NCI-H2227 (cell line): ENCODE results near the gene PHACTR4.
"Not testable (repeated sequence)": the region's sequence is repeated elsewhere in the genome, so short reads cannot be mapped to it uniquely, and the experiment has no call there.

Source experiments
- DNase-seq: peaks from one replicate; lab custom pipeline; 2025; ENCODE audit not compliant: unreplicated experiment; lab: John Stamatoyannopoulos, UW

The PHACTR4 gene

DNA sequence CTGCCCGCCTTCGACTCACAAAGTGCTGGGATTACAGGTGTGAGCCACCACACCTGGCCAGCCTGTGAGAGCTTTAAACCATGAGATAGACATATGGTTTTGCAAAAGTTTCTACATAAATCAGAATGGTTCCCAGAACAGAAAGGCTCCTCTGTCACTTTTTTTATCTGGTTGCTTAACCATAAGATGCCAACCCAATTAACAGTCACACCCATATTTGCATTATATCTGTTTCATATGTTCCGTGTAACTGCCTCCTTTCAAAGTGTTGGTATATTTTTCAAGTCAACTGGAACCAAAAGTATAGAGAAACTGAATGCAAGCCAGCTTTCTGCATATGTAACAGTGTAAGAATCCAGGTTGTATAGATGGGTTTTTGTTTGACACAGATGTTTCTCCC lies 112.6 kb downstream of the PHACTR4 start:
- no peak for DNase-seq

DNA sequence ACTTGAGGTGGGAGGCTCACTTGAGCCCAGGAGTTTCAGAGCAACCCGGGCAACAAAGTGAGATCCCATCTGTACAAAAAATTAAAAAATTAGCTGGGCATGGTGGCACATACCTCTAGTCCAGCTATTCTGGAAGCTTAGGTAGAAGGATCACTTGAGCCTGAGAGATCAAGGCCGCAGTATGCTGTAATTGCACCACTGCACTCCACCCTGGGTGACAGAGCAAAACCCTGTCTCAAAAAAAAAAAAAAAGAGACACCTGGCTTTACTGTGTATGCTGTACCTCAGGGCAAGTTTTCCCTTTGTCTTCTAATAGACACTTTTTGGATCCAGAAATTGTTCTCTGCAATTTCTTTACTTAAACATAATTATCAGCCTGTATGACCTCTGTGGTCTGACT lies 113.2 kb downstream of the PHACTR4 start:
- peak; percentile 49 for DNase-seq

DNA sequence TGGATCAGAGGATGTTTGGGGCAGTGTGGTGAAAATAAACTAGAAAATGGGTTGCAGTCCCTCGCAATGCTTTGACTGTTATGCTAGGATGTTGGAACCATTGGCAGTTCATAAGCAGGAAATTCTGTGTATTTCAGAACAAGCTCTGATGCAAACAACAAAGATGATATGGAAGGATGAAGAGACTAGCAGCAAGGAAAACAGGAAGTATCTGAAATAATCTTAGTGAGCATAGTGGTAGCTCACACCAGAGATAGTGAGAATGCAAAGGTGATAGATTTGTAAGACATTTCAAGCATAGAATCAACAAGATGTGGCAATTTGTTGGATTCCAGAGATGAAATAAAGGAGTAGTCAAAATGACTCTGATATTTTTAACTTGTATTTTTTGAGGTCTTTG lies 125.2 kb downstream of the PHACTR4 start:
- DNase-seq = no peak

DNA sequence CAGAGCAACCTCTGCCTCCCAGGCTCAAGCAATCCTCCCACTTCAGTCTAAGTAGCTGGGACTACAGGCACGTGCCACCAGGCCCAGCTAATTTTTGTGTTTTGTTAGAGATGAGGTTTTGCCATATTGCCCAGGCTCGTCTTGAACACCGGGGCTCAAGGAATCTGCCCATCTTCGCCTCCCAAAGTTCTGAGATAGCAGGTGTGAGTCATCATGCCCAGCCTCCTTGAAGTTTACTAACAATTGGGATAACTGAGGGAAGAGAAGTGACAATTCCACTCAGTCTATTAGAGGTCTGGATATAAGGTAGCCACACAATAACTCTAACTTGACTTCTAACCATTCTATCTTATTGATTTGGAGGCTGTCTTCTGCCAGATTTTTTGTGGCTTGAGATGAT lies 130.0 kb downstream of the PHACTR4 start:
- DNase-seq = no peak

DNA sequence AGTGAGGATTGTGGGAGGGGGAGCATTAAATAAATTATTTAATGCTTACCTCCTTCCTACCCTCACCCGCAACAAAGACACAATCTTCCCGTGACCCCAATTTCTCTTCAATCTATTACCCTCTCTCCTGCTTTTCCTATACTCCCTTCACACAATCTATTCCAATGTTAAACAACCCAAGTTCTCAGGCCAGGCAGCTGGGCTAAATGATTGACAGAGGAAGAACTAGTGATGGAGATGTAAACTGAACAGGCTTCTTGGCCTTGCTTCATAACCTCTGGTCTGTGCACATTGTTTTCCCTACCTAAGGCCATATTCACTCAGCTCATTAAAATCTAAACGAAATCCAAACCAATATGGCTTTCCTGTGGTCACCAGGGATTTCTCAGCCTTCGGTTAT lies 132.4 kb downstream of the PHACTR4 start:
- DNase-seq = no peak

DNA sequence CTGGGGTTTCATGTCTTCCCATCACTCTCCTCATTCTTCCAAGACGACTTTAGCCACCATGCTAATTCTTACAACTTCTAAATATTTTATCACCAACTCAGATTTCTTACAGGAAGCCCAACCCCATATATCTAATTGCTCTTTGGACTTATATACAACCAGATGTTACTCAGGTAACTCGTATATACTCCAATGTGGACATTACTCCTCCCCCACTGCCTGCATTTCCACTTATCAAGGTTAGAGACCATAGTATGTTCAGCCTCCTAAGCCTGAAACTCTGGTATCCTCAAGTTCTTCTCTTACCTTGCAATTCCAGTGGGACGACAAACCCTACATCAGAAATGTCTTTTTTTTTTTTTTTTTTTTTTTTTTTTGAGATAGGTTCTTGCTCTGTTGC lies 133.6 kb downstream of the PHACTR4 start:
- no peak for DNase-seq

DNA sequence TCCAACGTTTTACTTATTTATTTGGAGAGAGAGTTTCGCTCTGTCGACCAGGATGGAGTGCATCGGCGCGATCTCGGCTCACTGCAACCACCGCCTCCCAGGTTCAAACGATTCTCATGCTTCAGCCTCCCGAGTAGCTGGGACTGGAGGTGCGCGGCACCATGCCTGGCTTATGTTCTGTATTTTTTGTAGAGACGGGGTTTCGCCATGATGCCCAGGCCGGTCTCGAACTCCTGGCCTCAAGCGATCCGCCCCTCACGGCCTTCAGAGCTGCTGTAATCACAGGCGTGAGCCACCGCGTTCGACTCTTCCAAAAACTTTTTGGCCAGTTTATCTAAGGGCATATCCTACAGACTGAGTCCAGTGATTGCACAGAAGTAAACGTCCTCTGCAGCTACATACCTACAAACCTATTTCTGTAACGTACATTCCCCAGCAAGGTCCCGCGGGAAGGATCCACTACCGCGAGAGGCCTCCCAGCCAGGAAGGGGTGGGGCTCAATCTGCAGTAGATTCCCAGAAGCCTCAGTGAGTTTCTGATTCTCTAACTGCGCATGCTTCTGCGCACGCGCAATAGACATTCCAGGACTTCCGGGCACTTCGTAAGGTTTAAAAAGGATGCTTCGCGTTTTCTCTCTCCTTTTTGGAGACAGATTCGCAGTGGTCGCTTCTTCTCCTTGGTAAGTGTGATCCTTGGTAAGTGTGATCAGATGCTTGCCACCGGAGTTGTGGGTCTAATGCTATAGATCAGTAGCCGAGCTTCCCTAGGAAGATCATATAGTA lies 136.1 kb downstream of the PHACTR4 start, which contains the start of gene RCC1:
Gene RCC1 (plus strand): TSS at position 638 of the 782 bp plus-strand sequence. CDS start 23,824 bp downstream, outside the sequence.
- peak; percentile 99 for DNase-seq

DNA sequence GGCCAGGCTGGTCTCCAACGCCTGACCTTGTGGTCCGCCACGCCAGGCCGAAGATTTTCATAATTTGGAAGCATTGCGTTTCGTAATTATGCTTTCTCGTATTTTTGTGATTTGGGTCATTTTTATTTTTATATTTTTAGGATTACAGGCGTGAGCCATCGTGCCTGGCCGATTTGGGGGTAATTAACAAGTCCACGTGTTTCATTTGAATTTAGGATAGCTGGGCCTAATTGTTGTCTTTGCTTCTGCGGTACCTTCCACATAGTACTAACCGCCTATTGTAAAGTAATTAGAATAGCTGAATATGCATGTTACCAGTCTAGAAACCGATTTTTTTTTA lies 137.3 kb downstream of the PHACTR4 start:
- no peak for DNase-seq

DNA sequence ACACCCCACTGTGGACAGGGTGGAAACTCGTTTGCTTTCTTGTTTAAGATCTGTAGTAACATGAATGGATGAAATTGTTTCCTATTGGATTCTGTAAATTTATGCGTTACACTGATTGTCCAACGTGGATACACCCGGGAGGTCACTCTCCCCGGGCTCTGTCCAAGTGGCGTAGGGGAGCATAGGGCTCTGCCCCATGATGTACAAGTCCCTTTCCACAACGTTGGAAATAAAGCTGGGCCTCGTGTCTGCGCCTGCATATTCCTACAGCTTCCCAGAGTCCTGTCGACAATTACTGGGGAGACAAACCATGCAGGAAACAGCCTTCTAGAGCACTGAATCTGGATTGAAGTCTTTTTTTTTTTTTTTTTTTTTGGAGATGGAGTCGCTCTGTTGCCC lies 137.7 kb downstream of the PHACTR4 start:
- no peak for DNase-seq

DNA sequence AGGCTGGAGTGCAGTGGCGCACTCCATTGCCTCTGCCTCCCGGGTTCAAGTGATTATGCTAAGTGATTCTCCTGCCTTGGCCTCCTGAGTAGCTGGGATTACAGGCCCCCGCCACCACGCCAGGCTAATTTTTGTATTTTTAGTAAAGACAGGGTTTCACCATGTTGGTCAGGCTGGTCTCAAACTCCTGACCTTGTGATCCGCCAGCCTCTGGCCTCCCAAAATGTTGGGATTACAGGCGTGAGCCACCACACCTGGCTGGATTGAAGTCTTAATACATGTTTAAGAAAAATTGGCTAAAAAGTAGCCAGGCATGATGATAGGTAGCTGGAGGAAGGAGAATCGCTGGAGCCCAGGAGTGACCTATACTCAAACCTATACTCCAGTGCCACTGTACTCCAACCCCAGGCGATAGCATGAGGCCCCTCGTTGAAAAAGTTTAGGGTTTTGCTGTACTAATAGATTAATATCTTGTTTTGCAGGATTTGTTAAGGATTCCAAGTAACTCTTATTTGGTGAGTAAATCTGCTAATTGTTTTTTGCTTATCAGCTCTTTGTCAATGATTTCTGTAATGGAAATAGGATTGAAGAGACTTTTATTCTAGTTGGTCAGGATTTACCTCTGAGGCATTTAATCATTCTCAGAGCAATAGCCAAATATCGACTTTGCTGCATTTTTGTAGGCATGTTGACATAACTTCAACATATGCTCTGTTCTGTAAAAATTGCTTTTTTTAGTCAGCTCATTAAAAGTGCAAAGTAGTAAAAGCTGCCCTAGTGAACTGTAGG lies 138.3 kb downstream of the PHACTR4 start:
- DNase-seq = no peak

DNA sequence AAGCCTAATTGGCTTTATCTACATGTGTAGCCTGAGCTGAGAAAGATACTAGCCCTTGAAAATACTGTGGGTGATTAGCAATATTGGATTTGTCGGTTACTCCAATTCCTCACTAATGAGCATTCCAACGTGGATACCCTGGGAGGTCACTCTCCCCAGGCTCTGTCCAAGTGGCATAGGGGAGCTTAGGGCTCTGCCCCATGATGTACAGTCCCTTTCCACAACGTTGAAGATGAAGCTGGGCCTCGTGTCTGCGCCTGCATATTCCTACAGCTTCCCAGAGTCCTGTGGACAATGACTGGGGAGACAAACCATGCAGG lies 138.9 kb downstream of the PHACTR4 start:
- DNase-seq = no peak

DNA sequence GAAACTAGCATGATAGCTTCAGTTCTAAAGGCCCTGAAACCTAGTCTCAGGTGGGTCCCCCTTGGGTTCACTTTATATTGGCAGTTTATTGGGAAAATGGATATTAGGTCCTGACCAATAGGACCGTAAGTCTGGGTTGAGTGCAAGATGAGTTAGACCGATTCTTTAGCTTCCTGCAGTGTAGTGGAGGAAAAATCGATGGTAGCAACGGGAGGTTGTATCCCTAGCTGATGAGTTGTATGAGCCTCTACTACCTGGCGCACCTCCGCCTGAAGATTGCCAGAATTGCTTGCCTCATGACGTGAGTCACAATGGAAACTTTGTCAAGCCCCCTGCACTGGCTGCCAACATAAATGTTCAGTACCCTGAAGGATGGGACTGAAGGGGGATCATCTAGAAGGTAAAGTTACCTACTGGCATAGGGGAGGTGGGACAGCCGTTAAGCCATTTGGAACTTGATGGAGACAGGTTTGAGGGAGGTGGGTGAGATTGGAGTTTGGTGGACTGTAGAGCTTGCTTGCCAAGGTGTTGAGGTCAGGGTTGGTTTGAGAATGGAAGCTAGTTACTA lies 140.2 kb downstream of the PHACTR4 start:
- no peak for DNase-seq

DNA sequence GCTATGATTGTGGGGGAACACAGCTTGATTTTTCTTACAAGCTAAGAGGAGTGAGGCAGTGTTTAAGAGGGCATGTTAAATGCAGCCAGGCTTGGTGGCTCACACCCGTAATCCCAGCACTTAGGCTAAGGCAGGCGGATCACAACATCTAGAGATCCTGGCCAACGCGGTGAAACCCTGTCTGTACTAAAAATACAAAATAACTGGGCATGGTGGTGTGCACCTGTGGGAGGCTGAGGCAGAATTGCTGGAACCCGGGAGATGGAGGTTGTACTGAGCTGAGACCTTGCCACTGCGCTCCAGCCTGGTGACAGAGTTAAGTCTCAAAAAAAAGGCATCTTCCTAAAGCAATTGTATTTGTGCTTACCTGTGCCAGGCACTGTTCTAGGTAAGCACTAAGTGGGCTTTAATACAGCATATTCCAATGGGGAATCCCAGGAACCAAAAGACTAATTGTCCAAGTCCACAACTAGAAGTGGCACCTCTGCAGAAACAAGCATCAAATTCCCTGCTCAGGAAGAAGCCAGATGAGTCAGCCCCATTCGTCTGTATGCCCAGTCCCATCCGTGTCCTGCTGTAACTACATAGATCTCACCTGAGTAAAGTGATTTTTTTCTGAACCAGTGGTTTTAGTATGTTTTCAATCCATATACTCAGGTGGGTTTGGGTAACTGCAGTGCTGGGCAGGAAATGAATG lies 140.9 kb downstream of the PHACTR4 start:
- DNase-seq = no peak

DNA sequence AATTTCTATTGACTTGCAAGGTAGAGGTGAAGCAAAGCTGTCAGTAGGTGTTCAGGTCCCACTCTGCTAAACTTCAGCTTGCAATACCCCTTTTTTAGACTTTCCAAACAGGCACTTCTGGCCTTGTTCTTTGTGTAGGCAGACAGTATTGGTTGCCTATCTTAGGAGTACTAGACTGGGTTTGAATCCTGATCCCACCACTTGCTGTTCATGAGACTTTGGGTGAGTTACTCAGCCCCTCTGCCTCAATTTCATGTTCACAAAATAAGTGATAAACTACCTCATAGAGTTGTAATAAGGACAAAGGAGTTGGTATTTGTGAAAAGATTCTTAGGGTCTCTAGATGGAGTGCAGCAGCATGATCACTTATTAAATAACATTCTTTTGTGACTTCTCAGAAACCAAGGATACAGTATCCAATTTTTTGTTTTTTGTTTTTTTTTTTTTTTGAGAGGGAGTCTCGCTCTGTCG lies 141.5 kb downstream of the PHACTR4 start:
- DNase-seq = no peak

DNA sequence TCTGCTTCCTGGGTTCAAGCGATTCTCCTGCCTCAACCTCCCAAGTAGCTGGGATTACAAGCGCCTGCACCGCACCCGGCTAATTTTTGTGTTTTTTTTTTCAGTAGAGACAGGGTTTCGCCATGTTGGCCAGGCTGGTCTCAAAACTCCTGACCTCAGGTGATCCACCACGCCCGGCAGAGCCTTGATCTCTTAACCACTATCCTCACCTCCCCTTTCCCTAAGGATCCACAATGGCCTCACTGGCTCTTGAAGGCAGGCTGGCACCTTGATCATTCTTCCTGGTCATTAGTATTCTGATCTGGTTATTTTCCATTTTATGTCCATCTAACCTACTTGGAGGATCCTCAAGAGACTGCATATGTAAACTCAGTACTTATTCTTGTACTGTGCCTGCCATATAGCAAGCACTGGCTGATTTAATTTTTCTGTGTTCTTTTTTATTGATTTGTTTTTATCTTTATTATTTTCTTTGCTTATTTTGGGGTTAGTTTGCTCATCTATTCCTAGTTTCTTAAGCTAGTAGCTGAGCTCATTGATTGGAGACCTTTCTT lies 142.6 kb downstream of the PHACTR4 start:
- DNase-seq = no peak

DNA sequence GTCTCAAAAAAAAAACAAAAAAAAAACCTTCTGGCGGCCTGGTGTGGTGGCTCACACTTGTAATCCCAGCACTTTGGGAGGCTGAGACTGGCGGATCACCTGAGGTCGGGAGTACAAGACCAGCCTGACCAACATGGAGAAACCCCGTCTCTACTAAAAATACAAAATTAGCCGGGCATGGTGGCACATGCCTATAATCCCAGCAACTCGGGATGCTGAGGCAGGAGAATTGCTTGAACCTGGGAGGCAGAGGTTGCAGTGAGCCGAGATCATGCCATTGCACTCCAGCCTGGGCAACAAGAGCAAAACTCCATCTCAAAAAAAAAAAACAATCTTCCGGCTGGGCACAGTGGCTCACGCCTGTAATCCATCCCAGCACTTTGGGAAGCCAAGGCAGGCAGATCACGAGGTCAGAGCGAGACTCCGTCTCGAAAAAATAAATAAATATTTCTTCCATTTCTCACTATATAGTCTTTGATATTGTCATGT lies 144.9 kb downstream of the PHACTR4 start:
- DNase-seq = not testable (repeated sequence)

DNA sequence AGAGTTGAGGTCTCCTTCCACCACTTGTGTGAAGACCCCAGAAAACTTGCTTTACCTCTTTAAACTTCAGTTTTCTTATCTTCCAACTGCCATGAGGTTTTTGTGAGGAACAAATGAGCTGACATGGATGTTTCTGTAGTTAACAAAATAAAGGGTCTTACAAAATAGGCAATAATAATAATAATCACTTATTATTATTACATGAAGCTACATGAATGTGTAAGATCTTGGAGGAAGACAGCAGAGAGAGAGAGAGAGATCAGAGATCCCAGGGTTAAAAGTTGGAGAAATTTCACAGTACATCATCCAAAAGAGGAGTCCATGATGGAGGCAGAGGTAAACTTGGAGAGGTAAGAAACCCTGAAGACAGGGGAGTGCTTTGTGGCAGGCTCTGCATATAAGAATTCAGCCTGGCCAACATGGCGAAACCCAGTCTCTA lies 147.0 kb downstream of the PHACTR4 start:
- DNase-seq = no peak

DNA sequence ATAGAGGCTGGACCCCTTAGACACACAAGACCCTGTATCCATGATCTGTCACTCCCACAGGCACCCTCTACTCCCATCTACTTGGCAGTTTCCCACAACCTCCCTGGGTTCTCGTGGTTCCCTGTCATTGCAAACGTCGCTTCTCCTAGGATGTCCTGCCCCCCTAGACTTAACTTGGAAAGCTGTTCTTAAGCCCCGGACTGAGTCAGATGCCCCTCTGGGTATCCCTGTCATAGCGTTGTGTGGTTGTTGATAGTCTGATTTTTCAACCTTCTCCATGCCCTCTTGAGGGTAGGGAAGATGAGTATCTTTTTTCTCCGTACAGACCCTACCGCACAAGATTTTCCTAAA lies 148.1 kb downstream of the PHACTR4 start:
- peak; percentile 61 for DNase-seq

DNA sequence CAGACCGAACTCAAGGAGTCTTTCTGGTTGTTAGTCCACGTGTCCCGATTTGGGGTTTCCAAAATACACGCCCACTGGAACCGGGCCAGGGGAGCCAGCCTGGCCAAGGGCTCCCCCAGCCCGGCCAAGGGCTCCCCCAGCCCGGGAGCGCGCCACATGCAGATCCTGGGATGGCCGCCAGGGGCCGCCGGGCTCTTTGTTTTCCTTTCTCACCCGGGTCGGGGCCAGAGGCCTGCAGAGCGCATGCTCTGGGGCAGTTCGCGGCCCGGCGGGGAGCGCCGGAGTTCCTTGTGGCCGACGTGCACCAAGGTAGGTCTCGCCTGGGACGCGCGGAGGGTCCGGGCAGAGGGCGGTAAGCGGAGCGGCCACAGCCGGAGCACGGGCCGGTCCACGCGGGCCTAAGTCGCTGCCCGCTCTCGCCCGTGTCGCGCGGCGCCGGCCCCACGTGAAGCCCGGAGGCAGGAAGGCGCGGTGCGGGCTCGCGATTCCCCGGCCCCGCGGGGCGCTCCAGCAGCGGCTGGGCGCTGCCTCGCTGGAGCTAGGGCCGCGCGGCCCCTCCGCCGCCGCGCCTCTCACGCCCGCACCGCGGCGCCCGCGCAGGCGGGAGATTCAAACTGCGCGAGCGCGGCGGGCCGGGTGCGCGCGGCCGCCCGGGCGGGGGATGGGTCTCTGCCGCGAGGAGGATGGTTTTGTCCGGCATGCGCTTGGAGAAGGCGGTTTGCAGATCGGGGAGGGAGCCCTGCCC lies 148.6 kb downstream of the PHACTR4 start:
- peak; percentile 95 for DNase-seq

DNA sequence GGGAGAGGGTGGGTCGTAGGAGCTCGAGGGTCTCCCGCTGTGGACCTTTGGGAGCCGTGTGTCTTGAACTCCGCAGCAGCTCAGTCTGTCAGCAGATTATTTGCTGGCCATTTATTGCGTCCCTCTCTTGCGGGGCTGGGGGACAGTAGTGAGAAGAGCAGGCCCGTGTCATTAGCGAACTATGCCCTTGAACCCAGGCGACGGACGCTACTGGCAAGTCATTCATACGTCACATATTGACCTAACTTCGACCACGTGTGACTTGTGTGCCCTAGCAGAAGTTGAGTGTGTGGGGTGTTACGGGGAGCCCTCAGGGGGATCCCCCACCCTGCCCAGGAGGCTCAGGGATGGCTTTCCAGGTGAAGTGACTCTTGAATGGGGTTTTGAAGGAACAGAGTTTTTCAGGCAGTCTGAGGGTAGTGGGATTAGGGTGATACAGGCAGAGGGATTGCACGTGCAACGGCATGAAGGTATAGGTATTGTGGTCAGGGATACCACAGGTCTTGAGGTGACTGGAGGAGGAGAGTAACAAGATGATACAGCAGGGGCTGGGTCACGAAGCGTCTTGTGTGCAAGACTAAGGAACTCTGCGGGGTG lies 149.3 kb downstream of the PHACTR4 start:
- DNase-seq = no peak
